H1 (cell line): Measurements from ENCODE around the gene HOXD10. TPM values are rescaled to one million over a fixed set of nuclear protein-coding genes. Genes with fewer than 3 reads are reported as not detected.

ENCODE experiments used
- NRF1 ChIP-seq: IDR thresholded peaks from 2 replicates; pipeline ENCODE4 v1.6.1; 2011; ENCODE audit warnings: mild to moderate bottlenecking, low read depth, low read length, improper control_type of control experiment
- PHF8 ChIP-seq: fragments of 200-600 bp; sonication (generic); conservative IDR thresholded peaks from 2 replicates; pipeline ENCODE4 v1.7.1; 2012; ENCODE audit warnings: low read depth, mild to moderate bottlenecking, inconsistent platforms, low read length, moderate library complexity
- TEAD4 ChIP-seq: IDR thresholded peaks from 2 replicates; pipeline ENCODE4 v1.6.1; 2012; ENCODE audit warnings: low read depth, low read length, inconsistent platforms, mixed read lengths
- polyA plus RNA-seq, 7 experiments: library from polyadenylated mRNA; depleted of rRNA in 3 of 7; stranded (reverse) in 5 of 7; unstranded in 2 of 7; fragments of >200 nt in 5 of 7; fragments of 200-250 nt in 2 of 7; gene quantifications; 1 replicate in 5 of 7; 2 replicates in 1 of 7; 4 replicates in 1 of 7; pipeline versions ENCODE4 v1.2.1 to v1.2.3, GENCODE V29; 2011 to 2013; ENCODE audit warnings: missing spikeins in 2 of 7, mixed read lengths in 2 of 7
- total RNA-seq: library from RNA; stranded (reverse); fragmentation: NEBNext Ultra II Directional; extraction: Animal tissue kit (Norgen Biotek cat#: 25700); gene quantifications from 2 replicates; pipeline ENCODE4 v1.2.1, GENCODE V29; 2021
- TF ChIP-seq, protein P1 (sequence below), 3 experiments: IDR thresholded peaks; 1 replicate in 2 of 3; 2 replicates in 1 of 3; pipeline versions ENCODE4 v1.5.1 to v1.6.1; 2011; ENCODE audit warnings: low read length in 3 of 3, mild to moderate bottlenecking in 3 of 3, inconsistent platforms in 2 of 3, low read depth in 1 of 3, moderate library complexity in 1 of 3; ENCODE audit not compliant: insufficient read depth in 1 of 3; ENCODE audit errors: control extremely low read depth in 1 of 3

The HOXD10 gene
- total and polyA plus RNA-seq, 2 of the 8 experiments (the other 6 are each of a cell fraction or from before 2014, with no cell fraction given), result not detected

DNA sequence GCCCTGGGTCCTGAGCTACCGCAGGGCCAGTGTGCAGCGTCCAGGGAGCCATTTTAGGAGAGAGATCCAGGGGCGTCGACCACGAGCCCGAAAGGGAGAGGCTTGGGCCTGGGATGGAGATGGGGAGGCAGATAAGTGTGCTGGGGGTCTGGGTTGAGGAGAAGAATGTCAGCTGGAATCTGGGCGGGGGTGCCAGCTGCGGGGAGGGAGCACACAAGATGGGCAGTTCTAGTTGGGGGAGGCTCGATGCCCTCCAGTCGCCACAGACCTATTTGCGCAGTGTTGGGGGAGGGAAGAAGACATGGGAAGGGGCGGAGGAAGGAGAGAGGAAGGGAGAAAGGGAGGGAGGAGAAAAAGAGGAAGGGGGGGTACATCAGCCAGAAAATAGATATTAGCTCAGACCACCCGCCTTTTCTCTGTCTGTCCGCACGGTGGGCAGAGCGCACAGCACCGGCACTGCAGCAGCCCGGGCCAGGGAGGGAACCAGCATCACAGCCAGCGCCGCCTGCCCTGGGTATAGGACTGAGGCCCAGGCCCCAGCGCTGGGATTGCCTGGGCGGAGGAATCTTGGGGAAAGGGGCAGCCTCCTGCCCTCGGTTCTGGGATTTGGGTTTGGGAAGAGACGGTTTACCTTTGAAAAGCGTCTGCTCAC is 11.4 kb upstream of the HOXD10 start (continued):
- TF ChIP-seq, protein P1, sequence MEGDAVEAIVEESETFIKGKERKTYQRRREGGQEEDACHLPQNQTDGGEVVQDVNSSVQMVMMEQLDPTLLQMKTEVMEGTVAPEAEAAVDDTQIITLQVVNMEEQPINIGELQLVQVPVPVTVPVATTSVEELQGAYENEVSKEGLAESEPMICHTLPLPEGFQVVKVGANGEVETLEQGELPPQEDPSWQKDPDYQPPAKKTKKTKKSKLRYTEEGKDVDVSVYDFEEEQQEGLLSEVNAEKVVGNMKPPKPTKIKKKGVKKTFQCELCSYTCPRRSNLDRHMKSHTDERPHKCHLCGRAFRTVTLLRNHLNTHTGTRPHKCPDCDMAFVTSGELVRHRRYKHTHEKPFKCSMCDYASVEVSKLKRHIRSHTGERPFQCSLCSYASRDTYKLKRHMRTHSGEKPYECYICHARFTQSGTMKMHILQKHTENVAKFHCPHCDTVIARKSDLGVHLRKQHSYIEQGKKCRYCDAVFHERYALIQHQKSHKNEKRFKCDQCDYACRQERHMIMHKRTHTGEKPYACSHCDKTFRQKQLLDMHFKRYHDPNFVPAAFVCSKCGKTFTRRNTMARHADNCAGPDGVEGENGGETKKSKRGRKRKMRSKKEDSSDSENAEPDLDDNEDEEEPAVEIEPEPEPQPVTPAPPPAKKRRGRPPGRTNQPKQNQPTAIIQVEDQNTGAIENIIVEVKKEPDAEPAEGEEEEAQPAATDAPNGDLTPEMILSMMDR (IDR thresholded peaks at IDR 0.05; ENCODE audit: control extremely low read depth in 1 of 3, insufficient read depth in 1 of 3, low read depth in 1 of 3, low read length in 3 of 3), result no peak
- TF ChIP-seq TEAD4, result no peak
- TF ChIP-seq NRF1, result no peak
- TF ChIP-seq PHF8, result no peak
